D341Med (cell line): Measurements from ENCODE around the gene LPP.

ENCODE experiments used
- DNase-seq: peaks from one replicate; pipeline ENCODE4 v3.0.0; 2012; ENCODE audit warnings: low spot score

The LPP gene

DNA sequence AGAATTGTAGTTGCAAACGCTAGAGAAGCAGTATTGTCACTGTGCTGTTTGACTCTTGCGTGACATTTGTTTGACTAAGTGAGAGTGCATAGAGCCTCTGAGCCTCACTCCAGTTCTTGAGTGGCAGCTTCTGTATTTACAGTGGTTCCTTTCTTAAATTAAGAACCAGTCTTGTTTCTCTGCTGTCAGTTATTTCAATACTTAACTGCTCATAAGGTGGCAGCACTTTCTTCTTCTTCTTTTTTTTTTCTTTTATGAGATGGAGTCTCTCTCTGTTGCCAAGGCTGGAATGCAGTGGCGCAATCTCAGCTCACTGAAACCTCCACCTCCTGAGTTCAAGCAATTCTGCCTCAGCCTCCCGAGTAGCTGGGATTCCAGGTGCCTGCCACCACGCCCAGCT, 372.1 kb downstream of the LPP start:
- DNase-seq = no peak

- DNase-seq = no peak
Observed at GRCh38 chr3:188527389-188527788, 373.4 kb downstream of the LPP start.

DNA sequence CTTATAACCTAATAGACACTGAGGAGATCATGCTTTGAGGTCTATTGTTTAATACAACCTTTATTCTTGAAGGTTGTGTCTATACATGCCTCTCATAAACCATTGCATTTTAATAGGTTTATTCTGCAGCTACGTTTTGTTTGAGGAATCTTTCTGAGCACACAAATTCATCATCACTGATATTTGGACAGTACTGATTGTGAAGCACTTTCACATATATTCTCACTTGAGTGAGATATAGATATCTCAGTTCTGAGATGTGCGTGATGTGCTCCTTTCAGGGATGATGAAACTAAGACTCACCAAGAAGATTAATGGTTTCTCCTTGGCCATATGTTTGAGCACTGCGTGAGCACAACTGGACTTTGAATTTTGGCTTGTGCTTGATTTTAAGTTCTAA, 374.4 kb downstream of the LPP start:
- no peak for DNase-seq

DNA sequence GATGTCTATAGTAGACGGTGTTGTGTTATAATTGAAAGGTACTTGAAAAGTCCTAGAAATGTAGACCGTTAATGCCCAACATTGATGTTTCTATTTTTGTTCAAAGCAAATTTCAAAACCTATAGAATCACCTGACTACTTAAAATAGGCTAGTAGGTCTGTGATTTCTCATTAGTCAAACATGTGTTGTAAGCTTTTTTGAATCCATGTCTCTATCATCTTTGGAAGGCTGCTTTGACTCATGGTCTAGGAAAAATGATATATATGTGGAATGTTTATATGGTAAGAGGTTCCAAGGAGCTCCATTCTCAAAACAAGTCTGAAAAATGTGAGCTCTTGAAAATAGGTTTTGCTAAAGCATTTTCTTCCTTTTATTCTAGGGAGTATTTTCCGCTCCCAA, 375.3 kb downstream of the LPP start:
- no peak for DNase-seq

DNA sequence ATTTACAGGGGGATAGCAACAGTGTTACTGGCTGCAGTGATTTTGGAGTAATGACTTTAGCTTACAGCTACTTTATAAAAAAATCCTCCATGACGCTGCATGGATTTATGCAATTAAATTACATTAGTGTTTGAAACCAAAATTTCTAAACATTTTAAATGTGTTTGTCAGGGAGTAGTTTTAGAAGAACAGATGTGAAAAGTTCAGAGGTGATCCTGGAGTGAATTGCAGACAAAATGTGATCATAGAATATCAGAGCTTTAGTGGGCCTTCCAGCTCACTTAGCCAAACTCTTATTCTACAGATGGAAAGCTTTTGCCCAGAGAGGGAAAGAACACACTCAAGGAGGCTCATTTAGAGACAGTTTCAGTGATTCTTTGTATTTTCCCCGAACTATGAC, 376.3 kb downstream of the LPP start:
- no peak for DNase-seq

- no peak for DNase-seq
Observed at GRCh38 chr3:188531210-188531609, 377.3 kb downstream of the LPP start.

- no peak for DNase-seq
Observed at GRCh38 chr3:188533172-188533571, 379.2 kb downstream of the LPP start.

DNA sequence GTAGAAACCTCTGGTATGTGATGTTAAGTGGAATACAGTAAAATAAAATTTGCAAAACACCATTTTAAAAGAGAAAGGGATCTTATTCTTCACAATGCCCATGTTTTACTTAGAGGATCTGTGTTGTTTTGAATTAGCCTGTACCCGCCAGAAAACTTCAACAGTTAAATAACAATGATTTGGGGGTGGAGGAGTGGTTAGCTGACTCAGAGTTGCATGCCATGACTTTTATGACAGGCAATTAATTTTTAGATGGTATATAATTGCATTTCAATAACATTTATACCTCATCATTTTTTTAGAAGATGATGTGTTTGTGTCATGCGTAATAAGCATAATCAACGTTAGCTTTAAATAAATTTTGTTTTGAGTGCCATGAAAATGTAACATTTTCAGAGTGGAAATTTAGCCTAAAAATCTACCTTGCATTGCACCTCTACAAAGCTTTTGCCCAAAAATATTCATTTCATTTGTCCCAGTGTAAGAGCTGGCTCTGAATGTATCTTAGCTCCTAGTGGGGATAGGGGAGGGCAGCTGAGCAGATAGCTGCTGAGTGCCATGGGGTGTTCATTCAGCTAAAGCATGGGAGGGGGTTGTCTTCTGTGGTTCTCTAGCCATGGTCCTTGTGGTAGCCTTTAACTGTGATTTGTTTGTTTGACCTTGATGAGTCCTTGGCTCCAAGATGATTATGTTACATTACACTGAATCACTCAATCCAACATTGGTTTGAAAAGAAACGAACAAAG, 379.8 kb downstream of the LPP start:
- DNase-seq = no peak

DNA sequence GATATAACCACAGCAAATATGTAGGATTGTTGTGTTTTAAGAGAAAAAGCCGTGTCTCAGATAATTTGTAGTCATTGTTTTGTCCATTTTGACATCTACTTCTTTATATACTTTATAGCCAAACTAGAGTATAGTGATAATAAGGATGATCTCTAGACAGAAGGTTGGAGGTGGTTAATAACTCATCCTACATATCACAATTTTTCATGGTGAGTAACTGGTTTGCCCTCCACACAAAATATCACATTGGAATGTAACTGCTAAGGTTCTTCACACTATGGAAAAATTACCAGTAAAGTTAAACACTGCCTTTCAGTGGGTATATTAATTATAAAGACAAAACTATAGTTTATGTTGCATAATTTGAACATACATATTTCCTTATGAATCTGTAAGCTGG, 380.7 kb downstream of the LPP start:
- DNase-seq = no peak

GRCh38 chr3:188537606-188538005, 383.6 kb downstream of the LPP start:
- DNase-seq = no peak

- DNase-seq = no peak
Observed at GRCh38 chr3:188539037-188539436, 385.1 kb downstream of the LPP start.

- no peak for DNase-seq
Observed at GRCh38 chr3:188539631-188540194, 385.8 kb downstream of the LPP start.

DNA sequence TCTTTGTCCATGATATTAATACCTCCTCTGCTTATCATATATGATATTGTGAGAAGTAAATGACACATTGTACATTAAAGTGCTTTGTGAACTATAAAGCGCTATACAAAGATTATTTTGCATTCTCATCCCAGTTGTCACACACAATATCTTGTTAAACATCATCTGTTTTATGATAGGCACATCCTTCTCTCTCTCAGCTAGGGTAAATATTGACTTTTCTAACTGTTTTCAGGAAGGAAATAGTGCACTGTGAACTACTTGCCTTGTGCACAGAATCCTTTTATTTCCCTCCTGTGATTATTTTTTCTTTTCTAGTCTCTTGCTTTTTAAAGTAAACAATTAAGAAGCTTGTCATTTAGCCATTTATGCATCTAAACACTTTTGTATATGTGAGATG, 388.2 kb downstream of the LPP start:
- no peak for DNase-seq

DNA sequence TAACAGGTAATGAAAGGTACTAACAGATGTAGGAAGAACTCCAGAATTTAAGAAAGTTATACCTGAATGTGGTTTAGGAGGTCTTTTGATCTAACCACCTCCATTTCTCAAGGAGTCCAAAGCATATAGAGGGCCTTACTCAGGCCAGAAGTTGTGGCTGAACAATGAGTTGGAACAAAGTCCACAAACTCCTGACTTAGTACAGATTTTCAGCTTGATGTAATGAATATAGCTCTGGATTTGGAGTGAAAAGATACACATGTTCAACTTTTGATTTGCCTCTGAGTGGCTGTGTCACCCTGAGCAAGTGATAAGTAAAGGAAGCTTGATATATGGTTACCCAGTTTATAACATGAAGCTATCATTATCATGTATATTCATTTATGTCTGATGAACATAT, 390.1 kb downstream of the LPP start:
- no peak for DNase-seq

- no peak for DNase-seq
Observed at GRCh38 chr3:188546835-188547670, 393.1 kb downstream of the LPP start.

DNA sequence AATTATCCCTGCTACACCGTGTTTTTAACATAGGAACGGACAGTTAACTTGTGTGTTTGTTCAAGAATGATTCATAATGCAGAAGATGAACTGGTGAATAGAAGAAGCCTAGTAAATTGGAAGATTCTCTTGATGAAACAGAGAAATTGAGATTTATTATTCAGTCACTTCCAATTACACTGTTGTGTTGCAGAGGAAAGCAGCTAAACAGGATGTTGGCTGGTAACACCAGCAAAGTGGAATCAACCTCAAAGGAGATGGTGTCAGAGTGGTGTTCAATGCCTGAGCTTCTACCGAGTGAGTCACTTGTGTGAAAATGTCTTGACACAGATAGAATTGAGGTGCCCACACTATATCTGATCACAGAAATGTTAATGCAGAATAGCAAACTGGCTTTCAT, 399.6 kb downstream of the LPP start:
- DNase-seq = no peak

DNA sequence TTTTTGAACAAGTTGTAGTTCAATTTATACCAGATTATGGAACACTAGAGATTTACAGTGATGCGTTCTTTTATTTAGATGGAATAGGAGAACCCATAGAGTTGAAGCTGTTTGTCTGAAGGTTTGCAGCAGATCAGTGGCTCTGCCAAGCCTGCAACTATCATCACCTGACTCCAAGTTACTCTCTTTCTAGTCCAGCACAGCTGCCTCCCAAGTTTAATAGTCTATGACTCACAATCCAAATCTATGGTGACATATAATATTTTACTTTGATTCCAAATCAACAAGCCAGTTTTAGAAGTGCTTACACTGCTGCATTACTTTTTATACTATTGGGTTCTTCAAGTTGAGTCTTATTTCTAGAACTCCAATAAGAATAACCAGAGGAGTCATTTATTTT, 400.4 kb downstream of the LPP start:
- no peak for DNase-seq

GRCh38 chr3:188557235-188557634, 403.3 kb downstream of the LPP start:
- no peak for DNase-seq

DNA sequence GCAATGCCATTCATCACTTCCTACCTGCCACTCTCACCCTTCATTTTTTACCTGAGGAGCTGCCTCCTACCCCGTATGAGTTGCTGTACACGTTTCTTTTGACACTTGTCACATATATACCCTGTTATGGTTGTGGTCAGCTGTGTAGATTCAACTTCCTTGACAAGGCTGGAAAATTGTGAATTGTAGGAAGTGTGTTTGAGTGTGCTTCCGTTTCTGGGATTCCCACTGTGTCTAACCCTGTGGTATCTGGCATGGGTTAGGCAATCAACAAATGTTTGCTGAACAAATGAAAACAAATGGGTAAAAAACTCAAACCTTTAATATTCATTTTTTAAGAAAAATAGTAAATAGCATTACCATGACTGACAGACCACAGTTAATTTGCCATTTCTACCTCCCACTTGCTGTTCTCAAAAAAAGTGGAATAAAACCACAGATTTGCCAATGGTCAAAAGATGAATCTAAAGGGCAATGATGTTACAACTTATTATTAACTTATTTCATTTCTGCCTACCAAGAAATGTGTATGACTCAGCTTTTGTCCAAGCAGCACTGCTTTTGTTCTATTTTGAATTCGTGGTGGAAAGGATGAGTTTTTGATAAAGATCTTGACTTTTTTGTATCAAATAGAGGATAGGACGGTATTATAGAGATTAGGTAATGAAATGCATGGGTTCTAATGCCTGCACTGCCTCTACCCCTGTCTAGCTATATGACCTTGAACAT, 404.6 kb downstream of the LPP start:
- DNase-seq = no peak

DNA sequence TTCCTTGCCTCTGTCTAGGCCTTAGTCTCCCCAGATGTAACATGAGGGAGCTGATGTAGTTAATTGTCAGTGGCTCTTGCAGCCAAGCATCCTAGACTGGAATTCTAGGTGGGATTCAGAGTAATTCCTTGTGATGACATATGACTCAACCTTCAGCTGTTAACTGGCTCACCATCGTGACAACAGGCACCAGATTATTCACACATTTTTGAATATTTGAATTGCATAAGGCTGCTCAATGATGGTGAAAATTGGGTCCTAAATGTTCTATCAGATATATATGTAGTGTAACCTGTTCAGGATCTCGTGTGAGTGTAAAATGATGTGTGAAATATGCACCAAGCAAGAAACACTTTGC, 405.1 kb downstream of the LPP start:
- no peak for DNase-seq

DNA sequence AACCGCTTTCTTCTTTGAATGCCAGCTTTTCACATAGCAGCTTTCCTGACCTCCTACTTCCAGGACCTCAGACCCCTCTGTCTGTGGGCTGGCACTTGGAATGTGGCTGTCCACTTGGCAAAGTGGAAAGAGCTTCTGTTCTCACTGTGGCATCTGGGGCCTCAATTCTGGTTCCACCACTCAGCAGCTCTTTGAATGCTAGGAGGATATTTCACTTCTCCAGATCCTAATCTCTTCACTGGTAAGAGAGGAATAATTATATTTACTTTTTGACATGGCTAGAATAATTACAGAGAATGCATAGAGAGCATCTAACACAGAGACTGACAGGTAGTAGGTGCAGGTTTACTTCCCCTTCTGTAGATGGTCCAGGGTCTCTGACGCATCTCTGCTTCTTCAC, 405.9 kb downstream of the LPP start:
- DNase-seq = no peak

- no peak for DNase-seq
Observed at GRCh38 chr3:188562144-188562543, 408.2 kb downstream of the LPP start.
